Pancreas (tissue), 10 donors: Measurements from ENCODE around the gene CPN1. TPM values are rescaled to one million over a fixed set of nuclear protein-coding genes. Genes with fewer than 3 reads are reported as not detected.
"Not testable (repeated sequence)": the region's sequence is repeated elsewhere in the genome, so short reads cannot be mapped to it uniquely, and the experiment has no call there.

Experiments
- ATAC-seq, 4 donors: fragments of 200-7000 bp; cut with Tn5 transposase; one replicate each; pipeline versions ENCODE4 v1.8.0 to v1.9.1; 2020; ENCODE audit warnings: mild to moderate bottlenecking in 4 of 4, moderate library complexity in 4 of 4
- DNase-seq, 6 donors: peaks; one replicate each; pipeline ENCODE4 v3.0.0-alpha.2; 2020
- FAIRE-seq: peaks from 2 replicates; lab custom pipeline; 2012; peaks lifted over from hg19 to GRCh38; lab: Jason Lieb, UNC
- H3K27ac ChIP-seq, 4 donors: fragments of 200-600 bp; sonication (generic); 1 replicate in 3 of 4; 2 replicates in 1 of 4; pipeline versions ENCODE4 v1.5.0 to v1.8.0; 2020
- H3K27me3 ChIP-seq, 4 donors: fragments of 200-600 bp; one replicate each; pipeline ENCODE4 v1.8.0; 2021
- H3K36me3 ChIP-seq, 3 donors: fragments of 200-600 bp; sonication (generic) in 1 of 3; one replicate each; pipeline versions ENCODE4 v1.5.0 to v1.8.0; 2020 to 2021
- H3K4me1 ChIP-seq, 3 donors: fragments of 200-600 bp; one replicate each; pipeline ENCODE4 v1.8.0; 2021
- H3K4me3 ChIP-seq, 4 donors: fragments of 200-600 bp; sonication (generic) in 2 of 4; one replicate each; pipeline versions ENCODE4 v1.5.0 to v1.8.0; 2020 to 2021
- H3K9me3 ChIP-seq, 4 donors: fragments of 200-600 bp; one replicate each; pipeline ENCODE4 v1.8.0; 2021
- WGBS, 2 donors: extraction: QIAGEN DNeasy Blood & Tissue Kit; methylation state at CpG; one replicate each; pipeline ENCODE4 v1.1.7; 2013; 5-methylcytosine and 5-hydroxymethylcytosine counted together
- intact Hi-C, 3 donors: fragments of 100-400 bp; cut with DNase I; formaldehyde crosslinking; loops; one replicate each; pipeline versions ENCODE4 v1.11.1 to v1.14.2; 2022
- polyA plus RNA-seq, 2 donors: library from polyadenylated mRNA; stranded (reverse); fragments of 200-250 nt; gene quantifications; one replicate each; pipeline ENCODE4 v1.2.3, GENCODE V29; 2013
- total RNA-seq, 6 donors: library from RNA; stranded (reverse); fragmentation: NEBNext Ultra II Directional in 4 of 6; extraction: Animal tissue kit (Norgen Biotek cat#: 25700) in 4 of 6; gene quantifications; one replicate each; pipeline versions ENCODE4 v1.2.1 to v1.2.4, GENCODE V29; 2021 to 2023
- TF ChIP-seq, protein P1 (sequence below), 4 donors: fragments of 200-600 bp; sonication (generic) in 3 of 4; IDR thresholded peaks; one replicate each; pipeline versions ENCODE4 v1.5.0 to v1.8.0; 2021; ENCODE audit warnings: antibody characterized with exemption in 4 of 4
- donor health status: healthy with polysubstance abuse.
- donor health status: DM: no; HTN: no; CAD: no; lungs with moderate emphysema.
- donor health status: DM: no; HTN: no; CAD: no.
- donor health status: control.
- donor health status: control.
- donor health status: Bipolar disorder and iron deficiency.
- donor health status: DM: yes; HTN: yes; CAD: no.
- donor health status: DM: no; HTN: no; CAD: no.
- donor health status: DM: no; HTN: no; CAD: no.
- donor health status: DM: yes; HTN: yes; CAD: no.

The CPN1 gene
- total and polyA plus RNA-seq, 8 donors: 0.17 TPM; not detected in 7

DNA sequence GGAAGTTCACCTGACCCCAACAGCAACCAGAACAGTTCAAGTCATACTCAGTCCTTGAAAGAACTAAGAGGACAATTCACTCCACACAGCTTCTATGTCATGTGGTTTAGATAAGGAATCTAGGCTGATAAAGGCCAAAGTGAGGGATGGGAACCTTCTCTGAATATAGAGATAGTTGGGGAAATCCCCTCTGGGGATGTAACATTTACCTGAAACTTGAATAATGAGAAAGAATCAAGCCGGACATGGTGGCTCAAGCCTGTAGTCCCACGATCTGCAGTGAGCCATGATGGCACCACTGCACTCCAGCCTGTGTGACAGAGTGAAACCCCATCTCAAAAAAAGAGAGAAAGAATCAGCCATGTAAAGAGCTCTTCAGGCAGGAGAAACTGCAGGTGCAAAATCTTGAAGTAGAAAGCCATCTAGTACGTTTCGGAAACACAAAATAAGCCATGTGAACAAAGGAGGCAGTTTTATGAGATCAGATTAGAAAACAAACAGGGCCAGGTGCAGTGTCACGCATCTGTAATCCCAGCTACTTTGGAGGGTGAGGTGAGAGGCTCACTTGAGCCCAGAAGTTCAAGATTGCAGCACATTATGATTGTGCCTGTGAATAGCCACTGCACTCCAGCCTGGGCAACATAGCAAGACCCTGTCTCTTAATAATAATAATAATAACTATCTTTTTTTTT lies 67.5 kb downstream of the CPN1 start:
- Histone ChIP-seq H3K36me3 (no peaks in the 10 kb centered on the region), H3K9me3 (no peaks in the 10 kb centered on the region), H3K4me3 (no peak overlapping the region), H3K27ac (no peak overlapping the region), H3K4me1 (no peaks in the 10 kb centered on the region), H3K27me3 (no peaks in the 10 kb centered on the region)
- TF ChIP-seq, protein P1, sequence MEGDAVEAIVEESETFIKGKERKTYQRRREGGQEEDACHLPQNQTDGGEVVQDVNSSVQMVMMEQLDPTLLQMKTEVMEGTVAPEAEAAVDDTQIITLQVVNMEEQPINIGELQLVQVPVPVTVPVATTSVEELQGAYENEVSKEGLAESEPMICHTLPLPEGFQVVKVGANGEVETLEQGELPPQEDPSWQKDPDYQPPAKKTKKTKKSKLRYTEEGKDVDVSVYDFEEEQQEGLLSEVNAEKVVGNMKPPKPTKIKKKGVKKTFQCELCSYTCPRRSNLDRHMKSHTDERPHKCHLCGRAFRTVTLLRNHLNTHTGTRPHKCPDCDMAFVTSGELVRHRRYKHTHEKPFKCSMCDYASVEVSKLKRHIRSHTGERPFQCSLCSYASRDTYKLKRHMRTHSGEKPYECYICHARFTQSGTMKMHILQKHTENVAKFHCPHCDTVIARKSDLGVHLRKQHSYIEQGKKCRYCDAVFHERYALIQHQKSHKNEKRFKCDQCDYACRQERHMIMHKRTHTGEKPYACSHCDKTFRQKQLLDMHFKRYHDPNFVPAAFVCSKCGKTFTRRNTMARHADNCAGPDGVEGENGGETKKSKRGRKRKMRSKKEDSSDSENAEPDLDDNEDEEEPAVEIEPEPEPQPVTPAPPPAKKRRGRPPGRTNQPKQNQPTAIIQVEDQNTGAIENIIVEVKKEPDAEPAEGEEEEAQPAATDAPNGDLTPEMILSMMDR (IDR thresholded peaks at IDR 0.05): no peak
- DNase-seq: no peak
- no peak for ATAC-seq
- WGBS, 2 donors: 73 to 80% methylated on average over 5 of the region's 5 CpGs
- intact Hi-C loops: no loop called here
- FAIRE-seq: no peak

DNA sequence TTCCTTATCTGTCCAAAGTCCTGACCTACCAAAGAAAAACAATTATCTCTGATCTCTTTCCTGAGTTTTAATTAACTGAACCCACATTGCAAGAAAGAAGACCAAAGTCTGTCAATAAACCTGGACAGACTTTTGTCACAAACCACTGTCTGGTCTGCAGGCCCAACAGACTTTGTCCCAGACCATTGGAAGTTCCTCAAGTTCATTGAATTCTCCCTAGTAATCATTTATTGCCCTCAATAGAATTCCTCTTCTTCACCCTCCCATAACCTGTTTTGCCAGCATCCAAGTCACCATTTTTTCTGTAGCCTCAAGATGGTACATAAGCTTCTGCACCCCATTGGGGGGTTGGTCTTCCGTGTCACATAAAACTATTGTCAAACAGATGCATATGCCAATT lies 68.0 kb downstream of the CPN1 start:
- TF ChIP-seq, protein P1 (IDR thresholded peaks at IDR 0.05): no peak
- no peak overlapping the region for H3K27ac ChIP-seq
- H3K27me3 ChIP-seq: no peaks in the 10 kb centered on the region
- H3K36me3 ChIP-seq: no peaks in the 10 kb centered on the region
- ATAC-seq: no peak
- WGBS, 2 donors: 76 to 77% methylated on average over 1 of the region's 1 CpG
- no peak for FAIRE-seq
- H3K9me3 ChIP-seq: no peaks in the 10 kb centered on the region
- H3K4me1 ChIP-seq: peaks cover 0 to 5% (median 1%) of the 10 kb centered on the region in 3 donors
- DNase-seq: no peak
- H3K4me3 ChIP-seq: no peak overlapping the region
- intact Hi-C loops: no loop called here

DNA sequence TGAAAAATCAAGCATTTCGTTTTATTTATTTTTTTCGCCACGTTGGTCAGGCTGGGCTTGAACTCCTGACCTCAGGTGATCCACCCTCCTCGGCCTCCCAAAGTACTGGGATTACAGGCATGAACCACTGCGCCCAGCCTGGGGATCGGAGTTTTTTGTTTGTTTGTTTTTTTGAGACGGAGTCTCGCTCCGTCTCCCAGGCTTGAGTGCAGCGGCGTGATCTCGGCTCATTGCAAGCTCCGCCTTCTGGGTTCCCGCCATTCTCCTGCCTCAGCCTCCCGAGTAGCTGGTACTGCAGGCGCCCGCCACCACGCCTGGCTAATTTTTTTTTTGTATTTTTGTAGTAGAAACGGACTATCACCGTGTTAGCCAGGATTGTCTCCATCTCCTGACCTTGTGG lies 69.8 kb downstream of the CPN1 start:
- ATAC-seq, H3K36me3 ChIP-seq, H3K4me3 ChIP-seq, DNase-seq, FAIRE-seq, H3K27me3 ChIP-seq, H3K27ac ChIP-seq, intact Hi-C loops, H3K9me3 ChIP-seq: not testable (repeated sequence)
- peaks cover 6 to 16% (median 7%) of the 10 kb centered on the region in 3 donors for H3K4me1 ChIP-seq
- 87 to 89% methylated on average over 20 of the region's 20 CpGs for WGBS, 2 donors

DNA sequence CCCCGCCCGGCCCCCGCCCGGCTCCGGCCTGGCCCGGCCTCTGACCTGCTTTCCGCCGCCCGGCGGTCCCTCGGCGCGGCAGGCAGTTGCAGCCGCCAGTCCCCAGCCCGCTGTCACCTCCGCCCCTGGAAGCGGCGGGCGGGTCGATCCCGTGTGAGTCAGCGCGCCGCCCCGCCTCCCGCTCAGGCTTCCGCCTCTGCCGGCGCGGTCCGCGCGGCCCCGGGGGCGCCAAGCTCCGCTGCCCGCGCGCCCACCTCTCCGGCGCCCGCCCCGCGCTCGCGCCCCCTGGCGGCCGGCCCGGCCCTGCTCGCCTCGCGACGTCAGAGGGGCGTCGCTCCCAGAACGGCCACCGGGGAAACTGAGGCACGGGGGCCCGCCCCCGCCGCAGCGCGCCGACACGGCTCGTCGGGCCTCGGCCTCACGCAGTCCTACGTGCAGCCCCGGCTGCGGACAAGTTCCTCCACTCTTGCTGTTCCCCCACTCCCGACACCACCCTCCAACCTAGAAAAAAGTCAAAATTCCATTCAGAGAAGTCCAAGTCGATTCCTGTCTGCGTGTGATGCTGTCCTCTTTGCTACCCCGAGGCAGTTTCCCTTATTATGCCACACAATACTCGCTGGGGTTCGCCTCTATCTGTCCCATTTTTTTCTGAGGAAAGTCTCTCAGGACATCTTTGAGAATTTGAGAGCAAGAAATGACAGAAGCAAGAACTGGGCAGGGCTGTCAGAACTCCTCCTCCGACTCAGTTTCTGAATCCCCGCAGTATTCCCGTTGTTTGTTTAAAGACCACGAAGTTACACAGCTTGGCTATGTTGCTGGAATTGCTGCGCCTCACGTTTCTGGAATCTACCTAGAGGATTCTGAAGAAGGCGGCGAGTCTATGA lies 71.6 kb downstream of the CPN1 start, which contains the start of gene DNMBP:
DNMBP (minus strand) TSS at position 155 of the 884 bp plus-strand sequence. CDS start 37,823 bp downstream, outside the sequence.
- Histone ChIP-seq H3K27me3 (no peaks in the 10 kb centered on the region), H3K9me3 (no peaks in the 10 kb centered on the region), H3K36me3 (no peaks in the 10 kb centered on the region), H3K27ac (peak within 1 kb of the TSS in 3 of 4 donors; percentile 39 to 59 (median 58)), H3K4me1 (peaks cover 6 to 16% (median 7%) of the 10 kb centered on the region in 3 donors), H3K4me3 (peak within 1 kb of the TSS; percentile 49 to 71 (median 60))
- DNase-seq (peak; percentile 78 to 92 (median 85)), ATAC-seq (peak; percentile 90 to 97 (median 94)), FAIRE-seq (no peak)
- intact Hi-C loops: loop anchor here in 1 of 3 donors (10.0 kb wide), 1 partner anchor 95 kb away; no protein-coding TSS in a partner anchor
- WGBS, 2 donors: 2 to 3% methylated on average over 60 to 86 of the region's 86 CpGs
- TF ChIP-seq, protein P1 (IDR thresholded peaks at IDR 0.05): peak; percentile 16 to 37 (median 32)

DNA sequence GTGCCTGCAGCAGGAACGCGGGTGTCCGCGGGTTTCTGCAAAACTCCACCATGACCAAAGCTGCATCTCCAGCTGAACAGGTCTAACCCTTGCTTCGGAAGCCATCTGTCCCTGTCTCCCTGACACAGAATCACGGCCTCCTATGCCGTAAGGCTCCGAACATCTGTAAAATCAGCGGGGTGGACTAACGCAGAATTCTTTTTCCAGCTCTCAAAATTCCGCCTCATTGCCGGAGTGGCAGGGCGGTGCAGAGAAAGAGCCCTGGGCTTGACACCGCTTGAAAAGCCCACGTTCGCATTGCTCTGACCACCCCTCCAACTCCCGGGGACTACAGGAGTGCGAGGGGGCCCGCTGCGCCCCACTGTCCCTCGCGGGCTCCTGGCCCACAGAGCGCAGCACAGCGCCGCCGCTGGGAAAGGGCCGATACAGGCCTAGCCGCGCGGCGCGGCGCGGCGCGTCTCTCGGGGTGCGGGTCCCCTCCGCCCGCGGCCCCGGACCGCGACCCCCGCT lies 72.3 kb downstream of the CPN1 start:
- no peaks in the 10 kb centered on the region for H3K9me3 ChIP-seq
- no peak for FAIRE-seq
- peaks cover 6 to 16% (median 7%) of the 10 kb centered on the region in 3 donors for H3K4me1 ChIP-seq
- WGBS, 2 donors: 0 to 1% methylated on average over 26 to 45 of the region's 45 CpGs
- TF ChIP-seq, protein P1 (IDR thresholded peaks at IDR 0.05): no peak
- peak overlapping the region in 3 of 4 donors; percentile 26 to 44 (median 39) for H3K27ac ChIP-seq
- peak; percentile 75 to 88 (median 86) for ATAC-seq
- DNase-seq: peak in 4 of 6 donors; percentile 9 to 86 (median 38)
- H3K4me3 ChIP-seq: peak overlapping the region; percentile 49 to 71 (median 60)
- H3K27me3 ChIP-seq: no peaks in the 10 kb centered on the region
- intact Hi-C loops: loop anchor here in 1 of 3 donors (10.0 kb wide), 1 partner anchor 95 kb away; no protein-coding TSS in a partner anchor
- H3K36me3 ChIP-seq: no peaks in the 10 kb centered on the region
